BE2C (cell line): ENCODE results near the gene DAPL1.
A peak's percentile ranks its signal among the peaks of the same experiment; 100 is the strongest.
"Not testable (repeated sequence)": the region's sequence is repeated elsewhere in the genome, so short reads cannot be mapped to it uniquely, and the experiment has no call there.

Experiments used
- DNase-seq: peaks from one replicate; pipeline ENCODE4 v3.0.0-alpha.2; 2020
- H3K27me3 ChIP-seq: fragments of 250-450 bp; sonication (Bioruptor Pico); 2 replicates; pipeline ENCODE4 v1.5.1; 2020; ENCODE audit warnings: mild to moderate bottlenecking
- H3K36me3 ChIP-seq: fragments of 250-450 bp; sonication (Bioruptor Pico); 2 replicates; pipeline ENCODE4 v1.5.1; 2020; ENCODE audit warnings: mild to moderate bottlenecking
- H3K4me1 ChIP-seq: fragments of 250-450 bp; sonication (Bioruptor Pico); 2 replicates; pipeline ENCODE4 v1.5.1; 2020
- H3K4me3 ChIP-seq: 2 replicates; pipeline ENCODE4 v1.5.1; 2011; ENCODE audit warnings: low read depth, low read length
- H3K9me3 ChIP-seq: fragments of 250-450 bp; sonication (Bioruptor Pico); 2 replicates; pipeline ENCODE4 v1.5.1; 2020
- TF ChIP-seq, protein P1 (sequence below): IDR thresholded peaks from 2 replicates; pipeline ENCODE4 v1.5.1; 2012; ENCODE audit warnings: mild to moderate bottlenecking, low read depth, low read length

The DAPL1 gene

DNA sequence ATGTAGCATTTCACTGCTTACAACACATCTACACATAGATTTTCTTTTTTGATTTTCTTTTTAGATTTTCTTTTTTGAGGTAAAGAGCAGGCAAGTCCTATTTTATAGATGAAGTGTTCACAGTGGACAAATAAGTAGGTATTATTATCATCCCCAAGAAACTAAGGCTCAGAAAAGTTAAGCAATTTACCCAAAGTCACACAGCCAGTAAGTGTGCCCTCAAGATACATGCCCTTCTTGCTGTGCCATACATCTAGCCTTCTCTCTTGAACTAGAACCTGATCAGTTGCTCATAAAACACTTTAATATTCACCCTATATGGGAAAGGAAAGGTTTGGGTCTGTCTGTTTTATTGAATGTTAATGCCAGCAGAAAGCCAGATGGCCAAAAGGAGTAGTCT, 50.3 kb downstream of the DAPL1 start:
- H3K4me1 ChIP-seq = no peaks in the 10 kb centered on the region
- no peak overlapping the region for H3K4me3 ChIP-seq
- H3K36me3 ChIP-seq = no peaks in the 10 kb centered on the region
- H3K9me3 ChIP-seq = no peaks in the 10 kb centered on the region
- TF ChIP-seq, protein P1, sequence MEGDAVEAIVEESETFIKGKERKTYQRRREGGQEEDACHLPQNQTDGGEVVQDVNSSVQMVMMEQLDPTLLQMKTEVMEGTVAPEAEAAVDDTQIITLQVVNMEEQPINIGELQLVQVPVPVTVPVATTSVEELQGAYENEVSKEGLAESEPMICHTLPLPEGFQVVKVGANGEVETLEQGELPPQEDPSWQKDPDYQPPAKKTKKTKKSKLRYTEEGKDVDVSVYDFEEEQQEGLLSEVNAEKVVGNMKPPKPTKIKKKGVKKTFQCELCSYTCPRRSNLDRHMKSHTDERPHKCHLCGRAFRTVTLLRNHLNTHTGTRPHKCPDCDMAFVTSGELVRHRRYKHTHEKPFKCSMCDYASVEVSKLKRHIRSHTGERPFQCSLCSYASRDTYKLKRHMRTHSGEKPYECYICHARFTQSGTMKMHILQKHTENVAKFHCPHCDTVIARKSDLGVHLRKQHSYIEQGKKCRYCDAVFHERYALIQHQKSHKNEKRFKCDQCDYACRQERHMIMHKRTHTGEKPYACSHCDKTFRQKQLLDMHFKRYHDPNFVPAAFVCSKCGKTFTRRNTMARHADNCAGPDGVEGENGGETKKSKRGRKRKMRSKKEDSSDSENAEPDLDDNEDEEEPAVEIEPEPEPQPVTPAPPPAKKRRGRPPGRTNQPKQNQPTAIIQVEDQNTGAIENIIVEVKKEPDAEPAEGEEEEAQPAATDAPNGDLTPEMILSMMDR = no peak
- no peak for DNase-seq
- no peaks in the 10 kb centered on the region for H3K27me3 ChIP-seq

DNA sequence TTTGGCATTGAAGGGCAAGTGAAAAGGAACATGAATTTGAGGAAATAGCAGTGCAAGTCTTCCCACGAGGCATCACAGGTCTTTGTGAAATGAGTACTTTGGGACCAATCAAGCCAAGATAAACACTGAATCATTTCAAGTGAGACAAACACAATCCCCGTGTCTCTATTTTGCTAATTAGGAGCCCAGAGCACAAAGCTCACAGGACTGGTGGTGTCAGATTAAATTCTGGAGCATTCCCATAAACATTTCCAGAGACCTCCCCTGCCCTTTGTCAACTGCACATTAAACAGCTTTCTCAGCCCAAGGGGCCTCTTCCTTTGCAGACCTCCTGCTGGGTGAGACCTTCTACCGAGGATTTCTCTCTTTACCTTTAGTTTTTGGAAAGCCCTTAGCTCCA, 50.7 kb downstream of the DAPL1 start:
- Histone ChIP-seq H3K4me1 (no peaks in the 10 kb centered on the region), H3K9me3 (no peaks in the 10 kb centered on the region), H3K27me3 (no peaks in the 10 kb centered on the region), H3K4me3 (no peak overlapping the region), H3K36me3 (no peaks in the 10 kb centered on the region)
- no peak for DNase-seq
- TF ChIP-seq, protein P1 = no peak

DNA sequence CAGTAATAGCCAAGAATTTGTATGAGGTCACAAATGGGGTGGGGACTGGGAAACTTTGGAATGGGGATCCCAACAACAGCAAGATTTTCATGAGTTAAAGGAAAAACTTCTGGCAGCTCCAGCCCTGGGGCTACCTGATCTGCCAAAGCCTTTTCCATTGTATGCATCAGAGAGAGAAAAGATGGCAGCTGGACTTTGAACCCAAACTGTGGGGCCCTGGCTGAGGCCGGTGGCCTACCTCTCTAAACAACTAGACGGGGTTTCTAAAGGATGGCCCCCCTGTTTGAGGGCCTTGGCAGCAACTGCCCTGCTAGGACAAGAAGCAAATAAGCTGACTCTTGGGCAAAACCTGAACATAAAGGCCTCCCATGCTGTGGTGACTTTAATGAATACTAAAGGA, 52.4 kb downstream of the DAPL1 start:
- H3K36me3 ChIP-seq, DNase-seq, H3K4me1 ChIP-seq, H3K9me3 ChIP-seq, H3K27me3 ChIP-seq, H3K4me3 ChIP-seq: not testable (repeated sequence)

DNA sequence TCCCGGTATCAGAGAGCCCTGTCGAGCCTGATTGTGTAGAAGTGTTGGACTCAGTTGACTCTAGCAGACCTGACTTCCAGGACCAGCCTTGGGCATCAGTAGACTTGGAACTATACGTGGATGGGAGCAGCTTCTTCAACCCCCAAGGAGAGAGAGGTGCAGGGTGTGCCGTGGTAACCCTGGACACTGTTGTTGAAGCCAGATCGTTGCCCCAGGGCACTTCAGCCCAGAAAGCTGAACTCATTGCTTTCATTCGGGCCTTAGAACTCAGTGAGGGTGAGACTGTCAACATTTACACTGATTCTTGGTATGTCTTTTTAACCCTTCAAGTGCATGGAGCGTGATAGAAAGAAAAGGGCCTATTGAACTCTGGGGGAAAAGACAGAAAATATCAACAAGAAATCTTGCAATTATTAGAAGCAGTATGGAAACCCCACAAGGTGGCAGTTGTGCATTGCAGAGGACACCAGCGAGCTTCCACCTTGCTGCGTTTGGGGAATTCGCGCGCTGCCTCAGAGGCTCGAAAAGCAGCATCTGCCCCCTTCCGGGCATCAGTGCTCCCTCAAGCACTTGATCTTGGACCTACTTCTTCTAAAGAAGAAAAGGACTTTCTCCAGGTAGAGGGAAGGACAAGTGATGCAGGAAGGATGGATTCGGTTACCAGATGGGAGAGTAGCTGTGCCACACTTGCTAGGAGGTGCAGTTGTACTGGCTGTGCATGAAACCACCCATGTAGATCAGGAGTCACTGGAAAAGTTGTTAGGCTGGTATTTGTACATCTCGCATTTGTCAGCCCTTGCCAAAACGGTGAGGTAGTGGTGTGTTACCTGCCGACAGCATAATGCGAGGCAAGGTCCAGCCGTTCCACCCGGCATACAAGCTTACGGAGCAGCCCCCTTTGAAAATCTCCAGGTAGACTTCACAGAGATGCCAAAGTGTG, 53.2 kb downstream of the DAPL1 start:
- not testable (repeated sequence) for H3K36me3 ChIP-seq, H3K27me3 ChIP-seq, H3K4me1 ChIP-seq, H3K9me3 ChIP-seq, H3K4me3 ChIP-seq
- DNase-seq = peak; percentile 10

DNA sequence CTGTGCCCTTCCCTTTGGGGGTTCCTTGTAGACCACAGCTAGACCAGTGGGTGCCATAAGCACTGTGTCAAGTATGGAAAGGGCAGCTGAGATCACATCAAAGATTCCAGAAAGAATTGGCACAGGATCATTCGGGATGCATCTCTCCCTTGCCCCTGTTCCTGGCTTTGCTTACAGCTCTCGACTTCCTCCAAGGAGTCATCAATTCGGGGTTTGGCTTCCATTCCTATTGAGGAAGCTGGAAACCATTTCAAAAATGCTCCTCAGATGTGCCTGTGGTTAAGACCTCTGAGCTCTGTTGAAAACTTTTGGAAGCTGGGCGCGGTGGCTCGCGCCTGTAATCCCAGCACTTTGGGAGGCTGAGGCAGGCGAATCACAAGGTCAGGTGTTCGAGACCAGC, 65.1 kb downstream of the DAPL1 start:
- H3K9me3 ChIP-seq, H3K36me3 ChIP-seq, H3K4me3 ChIP-seq, DNase-seq, H3K27me3 ChIP-seq, H3K4me1 ChIP-seq: not testable (repeated sequence)

DNA sequence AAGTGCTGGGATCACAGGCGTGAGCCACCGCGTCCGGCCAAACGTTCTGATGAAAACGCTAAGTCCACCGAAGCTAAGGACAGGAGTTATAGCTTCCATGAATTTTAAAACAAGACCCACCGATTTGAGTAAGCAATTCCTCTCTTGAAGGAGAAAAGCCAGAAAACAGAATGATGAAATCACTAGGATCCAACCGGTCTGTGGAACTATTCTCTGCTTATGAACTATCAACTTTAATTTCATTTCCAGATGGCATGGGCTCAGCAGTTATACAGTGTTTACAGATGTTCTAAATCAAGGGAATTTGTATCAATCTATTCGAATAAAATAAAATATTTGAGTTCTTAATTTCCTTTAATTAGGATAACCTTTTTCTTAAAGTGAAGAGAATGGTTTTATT, 66.5 kb downstream of the DAPL1 start:
- not testable (repeated sequence) for DNase-seq

DNA sequence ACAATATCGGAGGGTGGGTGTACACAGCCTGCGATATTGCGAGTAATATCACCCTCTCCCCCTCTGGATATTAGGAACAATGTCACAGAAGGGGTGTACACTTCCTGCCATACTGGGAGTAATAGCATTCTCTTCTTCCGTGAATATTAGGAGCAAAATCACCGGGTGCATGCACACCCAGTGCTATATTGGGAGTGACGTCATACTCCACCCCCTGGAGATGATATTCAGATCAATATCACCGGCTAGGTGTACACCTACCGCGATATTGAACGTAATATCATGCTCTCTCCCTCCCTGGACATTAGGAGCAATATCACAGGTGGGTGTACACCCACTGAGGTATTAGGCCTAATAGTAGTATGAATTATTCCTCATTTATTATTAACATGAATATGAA, 70.4 kb downstream of the DAPL1 start:
- H3K4me1 ChIP-seq, H3K36me3 ChIP-seq, H3K9me3 ChIP-seq, H3K4me3 ChIP-seq, H3K27me3 ChIP-seq, DNase-seq: not testable (repeated sequence)

More for the DNA sequence above, 66.5 kb downstream of the DAPL1 start:
- not testable (repeated sequence) for H3K4me1 ChIP-seq, H3K4me3 ChIP-seq, H3K27me3 ChIP-seq, H3K36me3 ChIP-seq, H3K9me3 ChIP-seq
